T-cell (primary cell): Measurements from ENCODE around the gene TMC1. TPM values are rescaled to one million over a fixed set of nuclear protein-coding genes. Genes with fewer than 3 reads are reported as not detected.

Experiments used
- ATAC-seq, 4 experiments: fragments of 200-7000 bp in 3 of 4; fragments of 150-1000 bp in 1 of 4; cut with Tn5 transposase; replicated peaks in 1 of 4; 1 replicate in 3 of 4; 2 replicates in 1 of 4; pipeline ENCODE4 v1.10.0; 2021; ENCODE audit warnings: moderate library complexity in 3 of 4, mild to moderate bottlenecking in 2 of 4, moderate number of reproducible peaks in 1 of 4
- CTCF ChIA-PET, 2 donors: fragments of 300-600 bp; sonication (Branson Sonifier 250); formaldehyde crosslinking; loops; one replicate each; lab custom pipeline; 2022; ENCODE audit warnings: antibody characterized with exemption in 2 of 2; lab: Charles Lee
- POLR2A ChIA-PET, 2 donors: fragments of 300-600 bp; sonication (Branson Sonifier 250); formaldehyde crosslinking; loops; one replicate each; lab custom pipeline; 2022; ENCODE audit warnings: antibody characterized with exemption in 2 of 2; lab: Charles Lee
- DNase-seq, 35 experiments: peaks; one replicate each; pipeline versions ENCODE4 v3.0.0 to v3.0.0-alpha.2; 2013 to 2023
- H3K27ac ChIP-seq: one replicate; pipeline ENCODE4 v1.5.1; 2013; ENCODE audit warnings: low read length
- H3K27me3 ChIP-seq, 2 experiments: replicated peaks in 1 of 2; 1 replicate in 1 of 2; 2 replicates in 1 of 2; pipeline versions ENCODE4 v1.6.1 to v1.7.0; 2013; ENCODE audit warnings: low read length in 1 of 2, mixed read lengths in 1 of 2; ENCODE audit not compliant: control insufficient read depth in 2 of 2, insufficient read depth in 2 of 2; ENCODE audit errors: extremely low read depth in 1 of 2
- H3K36me3 ChIP-seq, 2 donors: 1 replicate in 1 of 2; 2 replicates in 1 of 2; pipeline versions ENCODE4 v1.6.1 to v1.7.0; 2013; ENCODE audit warnings: low read length in 1 of 2; ENCODE audit not compliant: control insufficient read depth in 2 of 2, insufficient read depth in 1 of 2; ENCODE audit errors: extremely low read depth in 1 of 2
- H3K4me1 ChIP-seq, 2 experiments: 1 replicate in 1 of 2; 2 replicates in 1 of 2; pipeline versions ENCODE4 v1.6.1 to v1.7.0; 2013; ENCODE audit warnings: low read length in 2 of 2, mixed read lengths in 1 of 2; ENCODE audit not compliant: insufficient read depth in 2 of 2, control insufficient read depth in 1 of 2; ENCODE audit errors: extremely low read depth in 1 of 2
- H3K4me3 ChIP-seq, 2 donors: 1 replicate in 1 of 2; 2 replicates in 1 of 2; pipeline versions ENCODE4 v1.5.1 to v1.7.0; 2013; ENCODE audit warnings: mild to moderate bottlenecking in 2 of 2, low read length in 1 of 2, moderate library complexity in 1 of 2; ENCODE audit not compliant: control insufficient read depth in 1 of 2; ENCODE audit errors: extremely low read depth in 1 of 2
- H3K9me3 ChIP-seq: 2 replicates; pipeline ENCODE4 v1.7.0; 2013
- H3K27ac Mint-ChIP-seq, 2 donors: one replicate each; pipeline ENCODE4 v1.8.0; 2020 to 2021; ENCODE audit warnings: mild to moderate bottlenecking in 2 of 2, mixed read lengths in 2 of 2
- H3K27me3 Mint-ChIP-seq, 2 donors: one replicate each; pipeline ENCODE4 v1.8.0; 2021 to 2022; ENCODE audit warnings: mixed read lengths in 2 of 2
- H3K36me3 Mint-ChIP-seq: one replicate; pipeline ENCODE4 v1.8.0; 2021; ENCODE audit warnings: mixed read lengths
- H3K4me1 Mint-ChIP-seq, 3 donors: one replicate each; pipeline ENCODE4 v1.8.0; 2020 to 2022; ENCODE audit warnings: mixed read lengths in 3 of 3, mild to moderate bottlenecking in 1 of 3
- H3K4me3 Mint-ChIP-seq, 3 donors: one replicate each; pipeline ENCODE4 v1.8.0; 2020 to 2022; ENCODE audit warnings: mild to moderate bottlenecking in 3 of 3, mixed read lengths in 3 of 3, moderate library complexity in 3 of 3
- H3K9me3 Mint-ChIP-seq, 3 donors: one replicate each; pipeline ENCODE4 v1.8.0; 2020 to 2022; ENCODE audit warnings: mixed read lengths in 3 of 3
- WGBS: methylation state at CpG from one replicate; pipeline ENCODE4 v1.1.5; 2013; ENCODE audit warnings: missing lambda C conversion rate; ENCODE audit not compliant: insufficient coverage; 5-methylcytosine and 5-hydroxymethylcytosine counted together
- total RNA-seq, 35 experiments: library from RNA in 6 of 35; stranded (reverse) in 6 of 35; fragments of 120-200 nt in 1 of 35; gene quantifications; one replicate each; pipeline versions ENCODE4 v1.2.1 to v1.2.4 and lab custom pipeline; 2013 to 2026

TMC1 gene
- total RNA-seq, 5 donors from 2014 or later (not counting 1 experiment from before 2014, with no cell fraction given) = not detected

GRCh38 chr9:72823971-72824370 is 302.6 kb downstream of the TMC1 start:
- Histone ChIP-seq H3K27me3 (peaks cover 0 to 4% of the 10 kb centered on the region in 2 experiments), H3K4me3 (no peak overlapping the region), H3K27ac (no peak overlapping the region), H3K9me3 (no peaks in the 10 kb centered on the region), H3K36me3 (no peaks in the 10 kb centered on the region), H3K4me1 (no peaks in the 10 kb centered on the region)
- no peaks in the 10 kb centered on the region for H3K36me3 Mint-ChIP-seq
- H3K27me3 Mint-ChIP-seq = peaks cover 3 to 6% of the 10 kb centered on the region in 2 donors
- H3K4me1 Mint-ChIP-seq = no peaks in the 10 kb centered on the region
- DNase-seq (no peak), ATAC-seq (no peak)
- H3K27ac Mint-ChIP-seq = no peak overlapping the region
- H3K4me3 Mint-ChIP-seq = no peak overlapping the region
- POLR2A ChIA-PET = no interaction called here
- CTCF ChIA-PET = no interaction called here
- 71% methylated on average over 4 of the region's 5 CpGs for WGBS
- H3K9me3 Mint-ChIP-seq = no peaks in the 10 kb centered on the region

- H3K9me3 Mint-ChIP-seq = no peaks in the 10 kb centered on the region
- no peaks in the 10 kb centered on the region for H3K4me1 ChIP-seq
- no peaks in the 10 kb centered on the region for H3K36me3 Mint-ChIP-seq
- H3K9me3 ChIP-seq = no peaks in the 10 kb centered on the region
- H3K36me3 ChIP-seq = no peaks in the 10 kb centered on the region
- peaks cover 3 to 4% of the 10 kb centered on the region in 2 donors for H3K27me3 Mint-ChIP-seq
- H3K4me1 Mint-ChIP-seq = no peaks in the 10 kb centered on the region
- H3K4me3 ChIP-seq = no peak overlapping the region
- WGBS = 77% methylated on average over 2 of the region's 7 CpGs
- peaks cover 0 to 4% of the 10 kb centered on the region in 2 experiments for H3K27me3 ChIP-seq
- ATAC-seq (no peak), DNase-seq (no peak)
- H3K27ac Mint-ChIP-seq = no peak overlapping the region
- ChIA-PET CTCF (interaction anchor here in 1 of 2 donors (1.6 kb wide), 1 partner anchor 14 kb away, joined by 4 read pairs; no protein-coding TSS in a partner anchor), POLR2A (no interaction called here)
- no peak overlapping the region for H3K27ac ChIP-seq
- no peak overlapping the region for H3K4me3 Mint-ChIP-seq
Measured at GRCh38 chr9:72826996-72827949, 305.9 kb downstream of the TMC1 start.

GRCh38 chr9:72827950-72828731 is 306.7 kb downstream of the TMC1 start:
- WGBS = no CpG with 5 or more reads among the region's 2 CpGs
- H3K4me3 ChIP-seq = no peak overlapping the region
- ChIA-PET CTCF (no interaction called here), POLR2A (no interaction called here)
- no peak overlapping the region for H3K27ac Mint-ChIP-seq
- no peaks in the 10 kb centered on the region for H3K4me1 Mint-ChIP-seq
- H3K36me3 ChIP-seq = no peaks in the 10 kb centered on the region
- no peak overlapping the region for H3K4me3 Mint-ChIP-seq
- DNase-seq (no peak), ATAC-seq (no peak)
- peaks cover 3 to 4% of the 10 kb centered on the region in 2 donors for H3K27me3 Mint-ChIP-seq
- no peaks in the 10 kb centered on the region for H3K36me3 Mint-ChIP-seq
- H3K4me1 ChIP-seq = no peaks in the 10 kb centered on the region
- no peak overlapping the region for H3K27ac ChIP-seq
- no peaks in the 10 kb centered on the region for H3K9me3 ChIP-seq
- peaks cover 0 to 4% of the 10 kb centered on the region in 2 experiments for H3K27me3 ChIP-seq
- no peaks in the 10 kb centered on the region for H3K9me3 Mint-ChIP-seq

- Mint-ChIP-seq H3K9me3 (no peaks in the 10 kb centered on the region), H3K36me3 (no peaks in the 10 kb centered on the region), H3K4me3 (no peak overlapping the region), H3K27me3 (peaks cover 2 to 16% of the 10 kb centered on the region in 2 donors), H3K4me1 (no peaks in the 10 kb centered on the region), H3K27ac (no peak overlapping the region)
- H3K27me3 ChIP-seq = no peaks in the 10 kb centered on the region
- no peaks in the 10 kb centered on the region for H3K9me3 ChIP-seq
- DNase-seq (no peak), ATAC-seq (no peak)
- ChIA-PET CTCF (no interaction called here), POLR2A (no interaction called here)
- no peaks in the 10 kb centered on the region for H3K36me3 ChIP-seq
- no peak overlapping the region for H3K4me3 ChIP-seq
- no CpG with 5 or more reads among the region's 1 CpG for WGBS
- H3K4me1 ChIP-seq = no peaks in the 10 kb centered on the region
- no peak overlapping the region for H3K27ac ChIP-seq
Measured at GRCh38 chr9:72834994-72835393, 313.6 kb downstream of the TMC1 start.

DNA sequence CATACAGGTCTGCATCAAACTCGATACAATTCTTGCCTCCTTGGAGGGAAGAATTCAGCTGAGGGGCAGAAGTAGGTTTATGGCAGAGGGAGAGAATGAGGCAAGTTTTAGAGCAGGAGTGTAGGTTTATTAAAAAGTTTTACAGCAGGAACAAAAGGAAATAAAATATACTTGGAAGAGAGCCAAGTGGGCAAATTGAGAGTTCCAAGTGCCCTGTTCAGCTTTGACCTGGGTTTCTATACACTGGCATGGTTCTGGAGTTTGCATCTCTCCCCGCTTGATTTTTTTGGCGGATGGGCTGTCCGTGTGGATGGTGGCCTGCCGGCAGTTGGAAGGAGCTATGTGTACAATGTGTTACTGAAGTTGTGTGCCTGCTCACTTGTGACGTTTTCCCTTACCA is 315.4 kb downstream of the TMC1 start:
- Mint-ChIP-seq H3K4me1 (no peaks in the 10 kb centered on the region), H3K27me3 (peaks cover 2 to 16% of the 10 kb centered on the region in 2 donors), H3K36me3 (no peaks in the 10 kb centered on the region), H3K27ac (no peak overlapping the region), H3K9me3 (no peaks in the 10 kb centered on the region), H3K4me3 (no peak overlapping the region)
- H3K4me1 ChIP-seq = no peaks in the 10 kb centered on the region
- WGBS = 100% methylated on average over 1 of the region's 6 CpGs
- ChIA-PET CTCF (no interaction called here), POLR2A (interaction anchor here in 1 of 2 donors (0.6 kb wide), 1 partner anchor 139 kb away, joined by 3 read pairs; no protein-coding TSS in a partner anchor)
- no peak overlapping the region for H3K4me3 ChIP-seq
- no peaks in the 10 kb centered on the region for H3K9me3 ChIP-seq
- no peaks in the 10 kb centered on the region for H3K36me3 ChIP-seq
- DNase-seq (no peak), ATAC-seq (no peak)
- no peaks in the 10 kb centered on the region for H3K27me3 ChIP-seq
- H3K27ac ChIP-seq = no peak overlapping the region

GRCh38 chr9:72839085-72839484 is 317.7 kb downstream of the TMC1 start:
- DNase-seq (no peak), ATAC-seq (no peak)
- Histone ChIP-seq H3K27me3 (no peaks in the 10 kb centered on the region), H3K4me3 (no peak overlapping the region), H3K9me3 (no peaks in the 10 kb centered on the region), H3K36me3 (no peaks in the 10 kb centered on the region), H3K27ac (no peak overlapping the region), H3K4me1 (no peaks in the 10 kb centered on the region)
- no CpG with 5 or more reads among the region's 3 CpGs for WGBS
- Mint-ChIP-seq H3K27ac (no peak overlapping the region), H3K36me3 (no peaks in the 10 kb centered on the region), H3K4me1 (no peaks in the 10 kb centered on the region), H3K27me3 (peaks cover 0 to 14% of the 10 kb centered on the region in 2 donors), H3K4me3 (no peak overlapping the region), H3K9me3 (peaks cover 0 to 1% (median 0%) of the 10 kb centered on the region in 3 donors)
- ChIA-PET CTCF (no interaction called here), POLR2A (interaction anchor here in 1 of 2 donors (0.7 kb wide), 1 partner anchor 26 kb away, joined by 5 read pairs; no protein-coding TSS in a partner anchor)
